SK-N-SH (cell line): Measurements from ENCODE around the gene FXYD5.

ENCODE experiments used
- CHD2 ChIP-seq: fragments of 150-350 bp; IDR thresholded peaks from 2 replicates; pipeline ENCODE4 v1.6.1; 2018; ENCODE audit warnings: low read length; ENCODE audit not compliant: partially characterized antibody
- EP300 ChIP-seq, 2 experiments: IDR thresholded peaks; 2 replicates each; pipeline versions ENCODE4 v1.4.0 to v1.6.1; 2012; ENCODE audit warnings: borderline replicate concordance in 1 of 2, low read depth in 1 of 2, low read length in 1 of 2
- JUND ChIP-seq: IDR thresholded peaks from 2 replicates; pipeline ENCODE4 v1.4.0; 2012
- TAF1 ChIP-seq: IDR thresholded peaks from 2 replicates; pipeline ENCODE4 v1.6.1; 2012; ENCODE audit warnings: low read depth, mild to moderate bottlenecking, low read length, moderate library complexity, borderline replicate concordance
- TF ChIP-seq, protein P1 (sequence below): fragments of 200-600 bp; sonication (generic); IDR thresholded peaks from 2 replicates; pipeline ENCODE4 v1.6.1; 2017; ENCODE audit warnings: antibody characterized with exemption, mild to moderate bottlenecking, moderate library complexity

DNA sequence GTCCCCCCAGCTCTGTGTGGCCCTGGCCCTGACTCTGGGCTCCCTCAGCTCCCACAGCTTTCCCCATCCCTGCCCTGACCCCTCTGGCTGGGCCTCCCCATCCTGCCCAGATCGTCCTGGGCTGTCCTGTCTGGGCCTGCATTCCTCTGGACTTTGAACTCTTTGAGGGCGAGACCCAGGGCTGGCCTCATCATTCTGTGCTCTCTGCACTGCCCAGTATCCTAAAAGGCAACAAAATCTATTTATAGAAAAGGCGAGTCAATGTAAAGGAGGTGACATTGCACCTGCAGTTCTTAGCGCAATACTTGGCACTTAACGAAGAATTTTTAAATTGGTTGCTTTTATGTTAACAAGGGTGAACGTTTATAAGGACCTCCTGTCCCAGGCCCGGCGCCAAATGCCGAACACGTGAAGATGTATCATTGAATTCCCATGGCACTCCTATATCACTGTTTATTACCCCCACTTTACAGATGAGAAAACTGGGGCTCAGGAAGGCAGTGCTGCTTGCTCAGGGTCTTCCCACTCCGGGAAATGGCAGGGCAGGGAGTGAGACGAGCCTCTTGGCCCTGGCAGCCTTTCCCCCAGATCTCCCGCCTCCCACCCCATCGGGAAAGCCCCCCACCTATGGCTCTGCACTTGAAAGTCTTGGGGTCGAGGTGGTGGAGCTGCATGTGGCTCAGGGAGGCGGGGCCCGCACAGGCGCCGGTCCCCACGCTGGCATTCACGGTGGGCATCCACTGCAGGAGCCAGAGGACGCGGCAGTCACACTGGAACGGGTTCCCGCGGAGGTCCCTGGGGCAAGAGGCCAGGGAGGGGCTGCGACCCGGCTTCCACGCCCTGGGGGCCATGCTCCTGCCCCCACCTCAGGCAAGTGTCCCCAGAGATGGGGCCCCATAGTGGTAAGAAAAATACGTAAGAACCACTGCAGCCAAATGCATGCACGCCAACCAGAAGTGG is 23.5 kb upstream of the FXYD5 start:
- TF ChIP-seq CHD2: no peak
- TF ChIP-seq EP300 (IDR thresholded peaks at IDR 0.05; ENCODE audit: borderline replicate concordance in 1 of 2, low read depth in 1 of 2, low read length in 1 of 2): no peak
- TF ChIP-seq TAF1: no peak
- TF ChIP-seq, protein P1, sequence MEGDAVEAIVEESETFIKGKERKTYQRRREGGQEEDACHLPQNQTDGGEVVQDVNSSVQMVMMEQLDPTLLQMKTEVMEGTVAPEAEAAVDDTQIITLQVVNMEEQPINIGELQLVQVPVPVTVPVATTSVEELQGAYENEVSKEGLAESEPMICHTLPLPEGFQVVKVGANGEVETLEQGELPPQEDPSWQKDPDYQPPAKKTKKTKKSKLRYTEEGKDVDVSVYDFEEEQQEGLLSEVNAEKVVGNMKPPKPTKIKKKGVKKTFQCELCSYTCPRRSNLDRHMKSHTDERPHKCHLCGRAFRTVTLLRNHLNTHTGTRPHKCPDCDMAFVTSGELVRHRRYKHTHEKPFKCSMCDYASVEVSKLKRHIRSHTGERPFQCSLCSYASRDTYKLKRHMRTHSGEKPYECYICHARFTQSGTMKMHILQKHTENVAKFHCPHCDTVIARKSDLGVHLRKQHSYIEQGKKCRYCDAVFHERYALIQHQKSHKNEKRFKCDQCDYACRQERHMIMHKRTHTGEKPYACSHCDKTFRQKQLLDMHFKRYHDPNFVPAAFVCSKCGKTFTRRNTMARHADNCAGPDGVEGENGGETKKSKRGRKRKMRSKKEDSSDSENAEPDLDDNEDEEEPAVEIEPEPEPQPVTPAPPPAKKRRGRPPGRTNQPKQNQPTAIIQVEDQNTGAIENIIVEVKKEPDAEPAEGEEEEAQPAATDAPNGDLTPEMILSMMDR: no peak
- TF ChIP-seq JUND: no peak
